Gastroesophageal sphincter (tissue), 3 donors: Measurements from ENCODE around the gene CYLD.

Experiments
- CTCF ChIP-seq, 4 experiments: fragments of 200-600 bp in 2 of 4; fragments of 450-650 bp in 2 of 4; sonication (generic) in 1 of 4; IDR thresholded peaks; one replicate each; pipeline ENCODE4 v1.5.1; 2017 to 2019; ENCODE audit warnings: antibody characterized with exemption in 4 of 4, mild to moderate bottlenecking in 2 of 4, moderate library complexity in 2 of 4
- POLR2A ChIP-seq, 2 donors: fragments of 450-650 bp; IDR thresholded peaks; one replicate each; pipeline ENCODE4 v1.6.1; 2017; ENCODE audit warnings: antibody characterized with exemption in 2 of 2, mild to moderate bottlenecking in 2 of 2, moderate library complexity in 1 of 2
- POLR2AphosphoS5 ChIP-seq: sonication (generic); formaldehyde crosslinking; IDR thresholded peaks from one replicate; pipeline ENCODE4 v1.6.1; 2017; ENCODE audit warnings: antibody characterized with exemption

- TF ChIP-seq POLR2AphosphoS5 (no peak), POLR2A (IDR thresholded peaks at IDR 0.05) (no peak), CTCF (IDR thresholded peaks at IDR 0.05) (no peak)
Measured at GRCh38 chr16:50810241-50810965, 68.5 kb downstream of the CYLD start.
